Stimulated activated CD4-positive, alpha-beta T cell treated with anti-CD3 and anti-CD28 coated beads, Interleukin-2, amount 100 ng/mL, for 48 hours (primary cell): Measurements from ENCODE around the gene ABHD17B.
"Not testable (repeated sequence)": the region's sequence is repeated elsewhere in the genome, so short reads cannot be mapped to it uniquely, and the experiment has no call there.

Experiments used
- DNase-seq, 2 donors: peaks; one replicate each; pipeline ENCODE4 v3.0.0-alpha.2; 2020

Gene ABHD17B

GRCh38 chr9:71911908-71912335, 929 bp upstream of the ABHD17B start:
- DNase-seq: no peak

- DNase-seq: no peak
Observed at GRCh38 chr9:71910650-71911060, 338 bp downstream of the ABHD17B start.

GRCh38 chr9:71909887-71910649, 925 bp downstream of the ABHD17B start:
- peak; percentile 27 to 36 for DNase-seq

- no peak for DNase-seq
Observed at GRCh38 chr9:71908825-71909224, 2.2 kb downstream of the ABHD17B start.

- no peak for DNase-seq
Observed at GRCh38 chr9:71904076-71904475, 6.9 kb downstream of the ABHD17B start.

- DNase-seq: no peak
Observed at GRCh38 chr9:71901695-71902597, 9.0 kb downstream of the ABHD17B start.

- DNase-seq: not testable (repeated sequence)
Observed at GRCh38 chr9:71898756-71899155, 12.2 kb downstream of the ABHD17B start.

GRCh38 chr9:71897577-71897976, 13.4 kb downstream of the ABHD17B start:
- no peak for DNase-seq

- DNase-seq: no peak
Observed at GRCh38 chr9:71896761-71897160, 14.2 kb downstream of the ABHD17B start.

GRCh38 chr9:71895955-71896354, 15.0 kb downstream of the ABHD17B start:
- no peak for DNase-seq

GRCh38 chr9:71895117-71895516, 15.9 kb downstream of the ABHD17B start:
- DNase-seq: no peak

GRCh38 chr9:71891557-71892189, 19.3 kb downstream of the ABHD17B start:
- DNase-seq: no peak

- no peak for DNase-seq
Observed at GRCh38 chr9:71890042-71890679, 20.8 kb downstream of the ABHD17B start.

GRCh38 chr9:71887362-71887761, 23.6 kb downstream of the ABHD17B start:
- no peak for DNase-seq

GRCh38 chr9:71886541-71886940, 24.5 kb downstream of the ABHD17B start:
- DNase-seq: no peak

GRCh38 chr9:71886015-71886414, 25.0 kb downstream of the ABHD17B start:
- DNase-seq: no peak

- DNase-seq: no peak
Observed at GRCh38 chr9:71885467-71885866, 25.5 kb downstream of the ABHD17B start.

- DNase-seq: no peak
Observed at GRCh38 chr9:71884005-71884404, 27.0 kb downstream of the ABHD17B start.

GRCh38 chr9:71879644-71880174, 31.3 kb downstream of the ABHD17B start:
- DNase-seq: no peak

- no peak for DNase-seq
Observed at GRCh38 chr9:71878327-71879274, 32.4 kb downstream of the ABHD17B start.

GRCh38 chr9:71876829-71877228, 34.2 kb downstream of the ABHD17B start:
- no peak for DNase-seq
